Transverse colon (tissue), 4 donors: Measurements from ENCODE around the gene MDH1. TPM values are rescaled to one million over a fixed set of nuclear protein-coding genes. Genes with fewer than 3 reads are reported as not detected.

Experiments
- DNase-seq: peaks from one replicate; pipeline ENCODE4 v3.0.0-alpha.2; 2019
- H3K27ac ChIP-seq, 4 donors: fragments of 200-600 bp; sonication (generic); 2 replicates each; pipeline ENCODE4 v1.5.1; 2016 to 2018; ENCODE audit warnings: inconsistent platforms in 4 of 4
- H3K27me3 ChIP-seq: fragments of 200-600 bp; sonication (generic); 2 replicates; pipeline ENCODE4 v1.5.1; 2017; ENCODE audit warnings: inconsistent platforms
- H3K36me3 ChIP-seq, 4 donors: fragments of 200-600 bp; sonication (generic); 2 replicates each; pipeline ENCODE4 v1.5.1; 2017 to 2019; ENCODE audit warnings: inconsistent platforms in 4 of 4
- H3K4me1 ChIP-seq, 4 donors: fragments of 200-600 bp; sonication (generic); 2 replicates each; pipeline ENCODE4 v1.5.1; 2017 to 2020; ENCODE audit warnings: inconsistent platforms in 4 of 4
- H3K4me3 ChIP-seq, 4 donors: fragments of 200-600 bp; sonication (generic); 1 replicate in 1 of 4; 2 replicates in 3 of 4; pipeline versions ENCODE4 v1.5.1 to v1.6.1; 2017 to 2019; ENCODE audit warnings: inconsistent platforms in 4 of 4
- H3K9me3 ChIP-seq, 2 donors: fragments of 200-600 bp; sonication (generic); 2 replicates each; pipeline ENCODE4 v1.5.1; 2017 to 2019; ENCODE audit warnings: inconsistent platforms in 2 of 2
- CTCF ChIP-seq, 5 experiments: fragments of 200-600 bp in 3 of 5; fragments of 450-650 bp in 2 of 5; sonication (generic) in 3 of 5; IDR thresholded peaks; 1 replicate in 2 of 5; 2 replicates in 3 of 5; pipeline ENCODE4 v1.5.1; 2016 to 2017; ENCODE audit warnings: antibody characterized with exemption in 5 of 5, inconsistent platforms in 3 of 5, mild to moderate bottlenecking in 2 of 5, moderate library complexity in 1 of 5
- EP300 ChIP-seq: sonication (generic); formaldehyde crosslinking; IDR thresholded peaks from one replicate; pipeline ENCODE4 v1.6.1; 2017; ENCODE audit warnings: antibody characterized with exemption, low read depth
- POLR2A ChIP-seq: fragments of 450-650 bp; IDR thresholded peaks from one replicate; pipeline ENCODE4 v1.6.1; 2016; ENCODE audit warnings: antibody characterized with exemption, mild to moderate bottlenecking, moderate library complexity
- POLR2AphosphoS5 ChIP-seq, 3 donors: sonication (generic); formaldehyde crosslinking; IDR thresholded peaks; one replicate each; pipeline ENCODE4 v1.6.1; 2016; ENCODE audit warnings: antibody characterized with exemption in 3 of 3
- WGBS, 2 donors: methylation state at CpG; one replicate each; pipeline ENCODE4 v1.1.5; 2018; ENCODE audit warnings: low coverage in 1 of 2; 5-methylcytosine and 5-hydroxymethylcytosine counted together
- in situ Hi-C, 4 donors: fragments of 200-750 bp; cut with MboI; loops; one replicate each; pipeline versions ENCODE4 v1.15.0 to v1.15.1; 2017; ENCODE audit warnings: low sequenced_read_pairs in 3 of 4, low pct_ligation_motif_present in 1 of 4, low pct_unique_long_range_greater_than_20kb in 1 of 4
- intact Hi-C: fragments of 100-400 bp; cut with DNase I; formaldehyde crosslinking; loops from one replicate; pipeline ENCODE4 v1.15.1; 2023; ENCODE audit warnings: low total_unique reads
- total RNA-seq, 4 donors: library from RNA; depleted of rRNA; stranded (reverse); fragments of >200 nt; gene quantifications; one replicate each; pipeline ENCODE4 v1.1.0, GENCODE V29; 2016

Gene MDH1
- total RNA-seq, 4 donors from 2014 or later = 55.5 to 179 (median 141) TPM

DNA sequence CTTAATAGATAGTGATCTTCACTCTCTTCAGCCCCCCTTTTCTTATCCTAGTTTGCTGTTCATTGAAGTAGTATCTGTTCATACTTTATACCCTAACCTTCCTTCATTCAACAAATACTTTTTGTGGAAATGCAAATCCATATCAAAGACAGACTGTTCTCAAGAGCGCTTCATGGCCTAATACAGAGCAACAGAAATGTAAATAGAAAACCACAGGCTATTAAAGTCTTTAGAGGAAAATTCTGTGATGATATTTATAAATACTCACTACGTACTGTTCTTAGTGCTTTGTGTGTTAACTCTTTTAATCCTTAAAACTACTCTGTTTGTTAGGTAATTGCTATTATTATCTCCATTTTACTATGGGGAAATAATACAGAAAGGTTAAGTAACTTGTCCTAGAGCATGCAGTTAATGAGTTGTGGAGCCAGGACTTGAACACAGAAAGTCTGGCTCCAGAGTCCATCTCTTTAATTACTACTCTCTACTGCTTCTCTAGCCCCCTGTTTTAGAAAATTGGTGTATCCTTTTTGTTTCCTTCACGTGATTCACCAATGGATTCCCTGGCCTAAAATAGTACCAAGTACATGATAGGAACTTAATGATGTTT is 2.9 kb downstream of the MDH1 start:
- intact Hi-C loops = loop anchor here (10.0 kb wide), 1 partner anchor 127 kb away; no protein-coding TSS in a partner anchor
- no peak for DNase-seq
- TF ChIP-seq POLR2AphosphoS5 (IDR thresholded peaks at IDR 0.05) (no peak), POLR2A (no peak), EP300 (no peak), CTCF (IDR thresholded peaks at IDR 0.05) (no peak)
- H3K4me1 ChIP-seq = peaks cover 9 to 49% (median 34%) of the 10 kb centered on the region in 4 donors
- H3K36me3 ChIP-seq = no peaks in the 10 kb centered on the region
- no peaks in the 10 kb centered on the region for H3K9me3 ChIP-seq
- in situ Hi-C loops = loop anchor here in 1 of 4 donors (25.0 kb wide), 1 partner anchor 271 kb away; no protein-coding TSS in a partner anchor
- no peak overlapping the region for H3K4me3 ChIP-seq
- no peaks in the 10 kb centered on the region for H3K27me3 ChIP-seq
- peak overlapping the region; percentile 28 to 95 (median 91) for H3K27ac ChIP-seq
- 56 to 73% methylated on average over 3 of the region's 3 CpGs for WGBS, 2 donors

- H3K4me1 ChIP-seq = peaks cover 0 to 35% (median 23%) of the 10 kb centered on the region in 4 donors
- TF ChIP-seq POLR2AphosphoS5 (IDR thresholded peaks at IDR 0.05) (no peak), CTCF (IDR thresholded peaks at IDR 0.05) (no peak), EP300 (no peak), POLR2A (no peak)
- DNase-seq = no peak
- no peak overlapping the region for H3K4me3 ChIP-seq
- in situ Hi-C loops (loop anchor here in 1 of 4 donors (25.0 kb wide), 1 partner anchor 268 kb away; no protein-coding TSS in a partner anchor), intact Hi-C loops (loop anchor here (10.0 kb wide), 1 partner anchor 130 kb away; no protein-coding TSS in a partner anchor)
- 93 to 100% methylated on average over 1 to 3 of the region's 3 CpGs for WGBS, 2 donors
- no peak overlapping the region for H3K27ac ChIP-seq
- no peaks in the 10 kb centered on the region for H3K27me3 ChIP-seq
- peaks cover 0 to 10% (median under 1%) of the 10 kb centered on the region in 4 donors for H3K36me3 ChIP-seq
- H3K9me3 ChIP-seq = no peaks in the 10 kb centered on the region
Measured at GRCh38 chr2:63594660-63595059, 5.9 kb downstream of the MDH1 start.

GRCh38 chr2:63596401-63596883 is 7.7 kb downstream of the MDH1 start:
- no peak for DNase-seq
- no peaks in the 10 kb centered on the region for H3K9me3 ChIP-seq
- no peaks in the 10 kb centered on the region for H3K27me3 ChIP-seq
- peaks cover 0 to 17% (median 8%) of the 10 kb centered on the region in 4 donors for H3K4me1 ChIP-seq
- H3K27ac ChIP-seq = no peak overlapping the region
- in situ Hi-C loops (loop anchor here in 1 of 4 donors (25.0 kb wide), 1 partner anchor 266 kb away; no protein-coding TSS in a partner anchor), intact Hi-C loops (loop anchor here (10.0 kb wide), 1 partner anchor 132 kb away; no protein-coding TSS in a partner anchor)
- H3K4me3 ChIP-seq = no peak overlapping the region
- TF ChIP-seq POLR2AphosphoS5 (IDR thresholded peaks at IDR 0.05) = no peak
- TF ChIP-seq EP300 = no peak
- no peak for TF ChIP-seq POLR2A
- TF ChIP-seq CTCF (IDR thresholded peaks at IDR 0.05) = no peak
- WGBS, 2 donors = 57 to 65% methylated on average over 2 of the region's 2 CpGs
- H3K36me3 ChIP-seq = peaks cover 0 to 26% (median 8%) of the 10 kb centered on the region in 4 donors

DNA sequence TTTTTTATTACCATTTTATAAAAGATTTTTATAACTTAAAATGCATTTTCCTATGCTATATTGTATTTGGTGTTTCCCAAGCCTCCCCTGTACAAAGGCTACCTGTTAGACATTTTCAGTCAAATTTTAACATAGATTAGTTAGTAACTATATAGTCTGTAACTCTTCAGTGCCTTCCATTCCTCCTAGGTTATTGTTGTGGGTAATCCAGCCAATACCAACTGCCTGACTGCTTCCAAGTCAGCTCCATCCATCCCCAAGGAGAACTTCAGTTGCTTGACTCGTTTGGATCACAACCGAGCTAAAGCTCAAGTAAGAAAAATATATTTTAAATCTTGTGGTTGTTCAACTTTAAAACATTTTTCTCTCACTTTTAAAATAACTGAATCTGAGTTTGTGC is 10.2 kb downstream of the MDH1 start:
- TF ChIP-seq CTCF (IDR thresholded peaks at IDR 0.05) = no peak
- no peak for TF ChIP-seq POLR2AphosphoS5 (IDR thresholded peaks at IDR 0.05)
- TF ChIP-seq EP300 = no peak
- TF ChIP-seq POLR2A = no peak
- Histone ChIP-seq H3K4me1 (peaks cover 0 to 10% (median 4%) of the 10 kb centered on the region in 4 donors), H3K36me3 (peaks cover 0 to 37% (median 14%) of the 10 kb centered on the region in 4 donors), H3K27ac (no peak overlapping the region), H3K27me3 (no peaks in the 10 kb centered on the region), H3K4me3 (no peak overlapping the region), H3K9me3 (no peaks in the 10 kb centered on the region)
- intact Hi-C loops = loop anchor here (10.0 kb wide), 1 partner anchor 134 kb away; no protein-coding TSS in a partner anchor
- in situ Hi-C loops = loop anchor here in 1 of 4 donors (25.0 kb wide), 1 partner anchor 263 kb away; no protein-coding TSS in a partner anchor
- DNase-seq = no peak
- WGBS, 2 donors = 87 to 93% methylated on average over 2 of the region's 2 CpGs
